OCI-LY1 (cell line): Measurements from ENCODE around the gene FUT8.

ENCODE experiments used
- CTCF ChIP-seq: fragments of 200-600 bp; sonication (generic), shearing (Covaris generic); IDR thresholded peaks from 2 replicates; pipeline ENCODE4 v1.5.1; 2017; ENCODE audit warnings: mild to moderate bottlenecking, antibody characterized with exemption, low read length, moderate library complexity, mixed read lengths
- EZH2 ChIP-seq: fragments of 200-600 bp; sonication (generic), shearing (Covaris generic); IDR thresholded peaks from 2 replicates; pipeline ENCODE4 v1.8.0; 2017; ENCODE audit warnings: borderline replicate concordance, mixed run types, mild to moderate bottlenecking, antibody characterized with exemption, low read length, moderate library complexity, mixed read lengths

- TF ChIP-seq CTCF, result no peak
- TF ChIP-seq EZH2, result no peak
Measured at GRCh38 chr14:65387628-65388027, 24.9 kb upstream of the FUT8 start.
